HUES64 (cell line): Measurements from ENCODE around the gene PLA2G5.
"Not testable (repeated sequence)": the region's sequence is repeated elsewhere in the genome, so short reads cannot be mapped to it uniquely, and the experiment has no call there.

Experiments used
- H3K27ac ChIP-seq: 2 replicates; pipeline ENCODE4 v1.7.0; 2013; ENCODE audit warnings: low read depth, low read length, inconsistent platforms
- H3K27me3 ChIP-seq: 2 replicates; pipeline ENCODE4 v1.6.1; 2013; ENCODE audit warnings: mild to moderate bottlenecking, low read length; ENCODE audit not compliant: insufficient read depth
- H3K36me3 ChIP-seq: 2 replicates; pipeline ENCODE4 v1.6.1; 2013; ENCODE audit warnings: mild to moderate bottlenecking, low read length; ENCODE audit not compliant: insufficient read depth
- H3K4me1 ChIP-seq: 2 replicates; pipeline ENCODE4 v1.6.1; 2013; ENCODE audit warnings: mild to moderate bottlenecking, low read length, moderate library complexity; ENCODE audit not compliant: insufficient read depth
- H3K4me3 ChIP-seq: 2 replicates; pipeline ENCODE4 v1.5.1; 2013; ENCODE audit warnings: mild to moderate bottlenecking, low read length, moderate library complexity
- H3K9ac ChIP-seq: 2 replicates; pipeline ENCODE4 v1.6.1; 2013; ENCODE audit warnings: mild to moderate bottlenecking, low read depth, low read length
- H3K9me3 ChIP-seq: 2 replicates; pipeline ENCODE4 v1.6.1; 2013; ENCODE audit warnings: low read depth, low read length; ENCODE audit not compliant: insufficient read depth
- WGBS: fragments of 150-250, 120-280 bp; methylation state at CpG from one replicate; pipeline ENCODE4 v1.1.7; 2013; ENCODE audit warnings: missing lambda C conversion rate; 5-methylcytosine and 5-hydroxymethylcytosine counted together

PLA2G5 gene

DNA sequence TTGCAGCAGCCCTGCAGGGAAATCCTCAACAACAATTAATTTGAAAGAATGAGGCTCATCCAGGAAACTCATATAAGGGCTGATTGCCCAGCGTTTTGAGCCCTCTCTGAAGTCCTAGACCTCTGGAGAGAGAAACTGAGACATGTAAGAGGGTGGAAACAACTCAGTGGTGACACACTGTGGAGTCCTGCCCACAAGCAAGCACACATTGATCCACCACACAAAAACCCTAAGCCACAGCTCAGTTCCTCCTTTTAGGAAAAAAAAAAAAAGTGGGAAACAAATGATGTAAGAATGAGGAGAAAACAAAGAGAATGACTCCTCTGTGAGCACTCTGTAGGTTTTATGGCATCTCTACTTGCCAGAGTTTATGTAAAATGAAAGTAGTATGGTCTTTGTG lies 22.9 kb upstream of the PLA2G5 start:
- no peaks in the 10 kb centered on the region for H3K36me3 ChIP-seq
- no peaks in the 10 kb centered on the region for H3K4me1 ChIP-seq
- peaks cover 55% of the 10 kb centered on the region for H3K9me3 ChIP-seq
- no peak overlapping the region for H3K4me3 ChIP-seq
- 100% methylated on average over 1 of the region's 1 CpG for WGBS
- H3K9ac ChIP-seq = no peak overlapping the region
- H3K27me3 ChIP-seq = no peaks in the 10 kb centered on the region
- H3K27ac ChIP-seq = no peak overlapping the region

DNA sequence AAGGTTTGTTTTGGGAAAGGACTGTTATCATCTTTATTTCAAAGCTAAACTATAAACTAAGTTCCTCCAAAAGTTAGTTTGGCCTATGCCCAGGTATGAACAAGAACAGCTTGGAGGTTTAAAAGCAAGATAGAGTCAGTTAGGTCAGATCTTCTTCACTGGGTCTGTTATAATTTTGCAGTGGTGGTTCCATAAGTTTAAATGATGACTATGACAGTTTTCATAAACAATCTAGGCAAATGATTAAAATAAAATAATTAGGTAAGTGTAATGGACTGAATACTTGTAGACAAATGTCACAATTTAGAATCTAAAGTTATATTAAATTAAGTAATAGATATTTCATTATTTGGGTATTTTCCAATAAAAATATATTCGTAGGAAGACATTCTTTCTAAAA lies 21.4 kb upstream of the PLA2G5 start:
- Histone ChIP-seq H3K9ac (no peak overlapping the region), H3K27me3 (no peaks in the 10 kb centered on the region), H3K9me3 (peaks cover 63% of the 10 kb centered on the region), H3K27ac (no peak overlapping the region), H3K4me1 (no peaks in the 10 kb centered on the region), H3K4me3 (no peak overlapping the region), H3K36me3 (no peaks in the 10 kb centered on the region)
- no CpG with 5 or more reads among the region's 1 CpG for WGBS

DNA sequence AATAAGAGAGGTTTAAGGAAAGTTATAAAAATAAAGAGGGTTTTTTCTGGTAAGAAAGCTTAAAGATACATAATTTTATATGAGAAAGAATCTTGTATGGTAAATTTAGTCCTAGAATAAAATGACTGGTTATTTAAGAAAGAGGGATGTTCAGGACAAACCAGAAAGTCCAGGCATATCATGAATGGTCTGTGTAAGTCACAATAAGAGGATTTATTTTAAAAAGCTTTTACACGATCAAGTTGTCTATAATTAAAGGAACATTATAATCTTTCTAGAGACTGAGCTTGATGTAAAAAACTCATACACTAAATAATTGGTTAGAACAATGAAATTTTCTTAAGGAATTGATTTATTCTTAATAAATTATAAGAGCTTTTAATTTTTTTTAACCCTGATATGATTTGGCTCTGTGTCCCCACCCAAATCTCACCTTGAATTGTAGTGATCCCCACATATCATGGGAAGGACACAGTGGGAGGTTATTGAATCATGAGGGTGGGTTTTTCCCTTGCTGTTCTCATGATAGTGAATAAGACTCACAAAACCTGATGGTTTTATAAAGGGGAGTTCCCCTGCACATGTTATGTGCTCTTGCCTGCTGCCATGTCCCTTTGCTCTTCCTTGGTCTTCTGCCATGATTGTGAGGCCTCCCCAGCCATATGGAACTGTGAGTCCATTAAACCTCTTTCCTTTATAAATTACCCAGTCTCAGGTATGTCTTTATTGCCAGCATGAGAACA lies 20.8 kb upstream of the PLA2G5 start:
- not testable (repeated sequence) for H3K27me3 ChIP-seq, H3K36me3 ChIP-seq, H3K9ac ChIP-seq, H3K27ac ChIP-seq, H3K4me3 ChIP-seq, H3K4me1 ChIP-seq
- no CpG with 5 or more reads among the region's 1 CpG for WGBS
- H3K9me3 ChIP-seq = peaks cover 69% of the 10 kb centered on the region

DNA sequence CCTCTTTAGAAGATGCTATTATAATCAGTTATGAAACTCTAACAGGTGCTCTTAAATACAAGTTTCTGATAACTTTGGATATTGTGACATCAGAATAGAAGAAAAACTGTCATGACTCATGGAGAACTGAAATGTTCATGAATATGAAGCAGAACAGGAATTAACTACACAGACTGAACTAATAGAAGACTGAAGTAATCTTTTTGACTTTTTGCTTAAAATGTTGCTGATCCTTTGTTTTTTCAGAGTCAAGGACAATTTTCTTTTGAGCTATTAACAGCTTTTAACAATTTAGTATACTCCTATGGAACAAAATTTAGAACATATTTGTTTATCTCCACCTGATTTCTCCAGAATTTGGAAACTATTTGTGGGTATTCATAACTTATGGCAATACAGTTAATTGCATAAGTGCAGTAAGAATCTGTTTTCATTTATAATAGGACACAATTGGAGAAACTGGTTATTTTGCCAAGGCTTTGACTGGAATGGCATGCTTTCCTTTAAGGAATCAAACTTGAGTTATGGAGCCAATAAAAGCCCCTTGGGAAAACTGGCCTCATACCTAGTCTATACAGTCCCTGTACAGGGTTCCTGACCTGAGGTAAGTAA lies 18.7 kb upstream of the PLA2G5 start:
- peaks cover 67% of the 10 kb centered on the region for H3K9me3 ChIP-seq

DNA sequence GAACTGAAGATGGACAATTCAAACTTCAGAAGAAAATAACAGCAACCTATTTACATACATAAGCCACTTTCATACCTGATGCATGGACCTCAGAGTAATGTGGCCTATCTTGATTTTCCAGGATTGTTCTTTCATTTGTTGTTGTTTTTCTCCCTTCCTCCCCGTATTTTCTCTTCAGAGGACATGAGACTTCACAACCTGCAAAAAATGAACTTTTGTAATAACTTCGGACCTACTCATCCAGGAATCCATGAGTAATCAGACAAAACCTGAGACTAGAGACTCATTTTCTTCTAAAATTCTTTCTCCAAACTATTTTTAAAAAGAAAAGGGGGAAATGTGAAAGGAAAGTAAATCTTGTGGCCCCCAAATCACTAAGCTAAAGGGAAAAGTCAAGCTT lies 17.6 kb upstream of the PLA2G5 start:
- no peak overlapping the region for H3K27ac ChIP-seq
- no peaks in the 10 kb centered on the region for H3K36me3 ChIP-seq
- H3K27me3 ChIP-seq = no peaks in the 10 kb centered on the region
- H3K9me3 ChIP-seq = peaks cover 68% of the 10 kb centered on the region
- no peak overlapping the region for H3K4me3 ChIP-seq
- H3K9ac ChIP-seq = no peak overlapping the region
- H3K4me1 ChIP-seq = no peaks in the 10 kb centered on the region
- 87% methylated on average over 2 of the region's 2 CpGs for WGBS

More for the DNA sequence above, 18.7 kb upstream of the PLA2G5 start:
- Histone ChIP-seq H3K4me1 (no peaks in the 10 kb centered on the region), H3K36me3 (no peaks in the 10 kb centered on the region), H3K27me3 (no peaks in the 10 kb centered on the region), H3K9ac (no peak overlapping the region), H3K4me3 (no peak overlapping the region), H3K27ac (no peak overlapping the region)

DNA sequence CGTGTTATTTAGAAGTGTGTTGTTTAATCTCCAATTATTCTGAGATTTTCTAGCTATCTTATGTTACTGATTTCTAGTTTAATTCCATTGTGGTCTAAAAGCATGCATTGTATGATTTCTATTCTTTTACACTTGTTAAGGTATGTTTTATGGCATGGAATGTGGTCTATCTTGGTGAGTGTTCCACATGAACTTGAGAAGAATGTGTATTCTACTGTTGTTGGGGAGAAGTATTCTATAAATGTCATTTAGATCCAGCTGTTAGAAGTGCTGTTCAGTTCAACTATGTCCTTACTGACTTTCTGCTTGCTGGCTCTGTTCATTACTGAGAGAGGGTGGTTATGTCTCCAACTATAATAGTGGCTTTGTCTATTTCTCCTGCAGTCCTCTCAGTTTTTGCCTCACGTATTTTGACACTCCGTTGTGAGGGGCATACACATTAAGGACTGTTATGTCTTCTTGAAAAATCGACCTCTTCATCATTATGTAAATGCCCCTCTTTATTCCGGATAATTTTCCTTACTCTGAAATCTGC lies 12.0 kb upstream of the PLA2G5 start:
- WGBS = 88% methylated on average over 4 of the region's 5 CpGs
- Histone ChIP-seq H3K36me3 (no peaks in the 10 kb centered on the region), H3K9ac (no peak overlapping the region), H3K4me3 (no peak overlapping the region), H3K27me3 (no peaks in the 10 kb centered on the region), H3K27ac (no peak overlapping the region), H3K9me3 (peaks cover 16% of the 10 kb centered on the region), H3K4me1 (no peaks in the 10 kb centered on the region)

DNA sequence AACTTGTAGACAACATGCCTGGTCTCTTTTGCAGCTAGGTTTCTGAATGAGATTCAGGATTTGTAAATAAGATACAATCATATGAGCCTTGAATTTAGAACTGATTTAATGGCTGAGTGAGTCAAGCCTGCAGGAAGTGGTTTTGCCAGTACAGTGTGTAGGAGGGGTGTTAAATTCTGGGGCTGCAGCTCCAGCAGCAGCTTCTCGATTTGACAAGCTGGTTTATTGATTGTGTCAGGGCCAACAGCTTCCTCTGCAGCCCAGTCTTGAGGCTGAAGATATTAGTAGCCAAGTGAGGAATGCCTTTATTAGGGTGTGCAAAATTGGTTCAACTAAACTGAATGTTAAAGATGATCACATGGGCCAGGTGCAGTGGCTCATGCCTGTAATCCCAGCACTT lies 11.5 kb upstream of the PLA2G5 start:
- H3K27ac ChIP-seq = no peak overlapping the region
- H3K4me3 ChIP-seq = no peak overlapping the region
- no peaks in the 10 kb centered on the region for H3K4me1 ChIP-seq
- 88% methylated on average over 1 of the region's 1 CpG for WGBS
- H3K27me3 ChIP-seq = no peaks in the 10 kb centered on the region
- H3K9me3 ChIP-seq = peaks cover 15% of the 10 kb centered on the region
- H3K36me3 ChIP-seq = no peaks in the 10 kb centered on the region
- no peak overlapping the region for H3K9ac ChIP-seq

DNA sequence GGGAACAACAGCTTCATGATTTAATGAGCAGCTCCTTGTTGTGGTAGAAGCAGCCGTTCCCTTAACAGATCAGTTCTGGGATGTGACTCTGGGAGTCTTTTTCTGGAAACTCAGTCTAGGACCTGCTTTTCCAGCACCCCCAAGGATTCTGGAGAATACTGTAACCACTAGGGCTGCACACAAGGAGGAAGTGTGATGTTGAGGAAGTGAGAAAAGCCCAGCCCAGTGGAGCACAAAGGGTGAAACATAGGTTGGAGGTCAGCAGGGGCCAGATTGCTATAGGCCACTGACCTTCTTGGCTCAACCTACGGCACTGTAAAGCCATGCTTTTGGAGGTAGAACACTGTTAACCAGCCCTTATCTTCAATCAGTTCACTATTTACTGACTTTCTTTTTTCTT lies 10.1 kb upstream of the PLA2G5 start:
- Histone ChIP-seq H3K9ac (no peak overlapping the region), H3K4me1 (no peaks in the 10 kb centered on the region), H3K27me3 (no peaks in the 10 kb centered on the region), H3K27ac (no peak overlapping the region), H3K36me3 (no peaks in the 10 kb centered on the region), H3K9me3 (peaks cover 3% of the 10 kb centered on the region), H3K4me3 (no peak overlapping the region)
- 87% methylated on average over 2 of the region's 2 CpGs for WGBS

DNA sequence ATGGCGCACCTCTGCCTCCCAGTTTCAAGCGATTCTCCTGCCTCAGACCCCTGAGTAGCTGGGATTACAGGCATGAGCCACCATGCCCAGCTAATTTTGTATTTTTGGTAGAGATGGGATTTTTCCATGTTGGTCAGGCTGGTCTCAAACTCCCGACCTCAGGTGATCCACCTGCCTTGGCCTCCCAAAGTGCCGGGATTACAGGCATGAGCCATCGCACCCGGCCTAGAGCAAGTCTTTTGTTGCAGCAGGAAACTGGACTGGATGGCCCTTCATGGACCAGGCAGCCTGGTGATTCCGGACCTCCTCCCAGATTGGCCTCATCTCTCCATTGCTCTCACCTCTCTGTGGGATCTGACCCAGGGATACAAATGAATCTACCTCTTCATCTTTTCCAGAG lies 9.2 kb upstream of the PLA2G5 start:
- H3K36me3 ChIP-seq, H3K9me3 ChIP-seq, H3K4me1 ChIP-seq, H3K4me3 ChIP-seq, H3K9ac ChIP-seq, H3K27ac ChIP-seq, H3K27me3 ChIP-seq: not testable (repeated sequence)
- WGBS = 99% methylated on average over 7 of the region's 7 CpGs

DNA sequence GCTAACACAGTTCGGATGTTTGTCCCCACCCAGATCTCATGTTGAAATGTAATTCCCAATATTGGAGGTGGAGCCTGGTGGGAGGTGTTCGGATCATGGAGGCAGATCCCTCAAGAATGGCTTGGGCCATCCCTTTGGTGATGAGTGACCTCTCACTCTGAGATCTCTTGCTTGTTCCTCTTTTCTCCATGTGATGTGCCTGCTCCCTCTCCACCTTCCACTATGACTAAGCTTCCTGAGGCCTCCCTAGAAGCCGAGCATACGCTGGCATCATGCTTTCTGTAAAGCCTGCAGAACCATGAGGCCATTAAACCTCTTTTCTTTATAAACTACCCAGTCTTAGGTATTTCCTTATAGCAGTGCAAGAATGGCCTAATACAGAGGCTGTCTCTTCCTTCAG lies 8.1 kb upstream of the PLA2G5 start:
- Histone ChIP-seq H3K36me3 (no peaks in the 10 kb centered on the region), H3K9me3 (peaks cover 3% of the 10 kb centered on the region; the same call in 1 of the 2 replicates), H3K9ac (no peak overlapping the region), H3K4me1 (no peaks in the 10 kb centered on the region), H3K27ac (no peak overlapping the region), H3K4me3 (no peak overlapping the region), H3K27me3 (no peaks in the 10 kb centered on the region)
- 89% methylated on average over 4 of the region's 4 CpGs for WGBS

DNA sequence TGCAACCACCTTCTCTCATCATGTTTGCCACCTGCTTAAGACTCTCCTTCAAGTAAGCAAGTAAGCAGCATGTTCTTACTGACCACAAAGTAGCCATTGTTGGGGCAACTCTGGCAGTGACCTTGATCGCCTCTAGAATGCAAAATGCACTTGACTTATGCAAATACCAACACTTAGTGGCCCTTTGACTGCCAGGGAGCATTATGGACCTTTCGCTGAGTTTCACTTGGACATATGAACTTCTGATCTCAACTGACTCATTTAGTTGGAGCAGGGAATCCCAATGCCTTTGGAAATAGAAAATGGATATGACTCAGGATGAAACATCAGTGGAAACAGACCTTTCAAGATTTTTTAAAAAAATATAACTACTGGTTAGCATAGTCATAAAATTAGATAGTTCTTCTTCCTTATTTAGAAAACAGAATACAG lies 6.1 kb upstream of the PLA2G5 start:
- no peaks in the 10 kb centered on the region for H3K27me3 ChIP-seq
- WGBS = 92% methylated on average over 2 of the region's 2 CpGs
- H3K4me3 ChIP-seq = no peak overlapping the region
- no peaks in the 10 kb centered on the region for H3K4me1 ChIP-seq
- H3K9ac ChIP-seq = no peak overlapping the region
- no peaks in the 10 kb centered on the region for H3K36me3 ChIP-seq
- H3K27ac ChIP-seq = no peak overlapping the region
- H3K9me3 ChIP-seq = no peaks in the 10 kb centered on the region
